OCI-LY7 (cell line): ENCODE data around the gene RCSD1.

Source experiments
- CTCF ChIP-seq: fragments of 200-600 bp; sonication (generic); conservative IDR thresholded peaks from 2 replicates; pipeline ENCODE4 v1.5.1; 2014; ENCODE audit warnings: mild to moderate bottlenecking, antibody characterized with exemption, low read length, moderate library complexity, mixed read lengths
- EZH2phosphoT487 ChIP-seq: fragments of 200-600 bp; sonication (generic); IDR thresholded peaks from 2 replicates; pipeline ENCODE4 v1.6.1; 2018; ENCODE audit warnings: low read depth, borderline replicate concordance, mild to moderate bottlenecking, mixed run types, antibody characterized with exemption, low read length, moderate library complexity, mixed read lengths

GRCh38 chr1:167618366-167618765, 11.7 kb upstream of the RCSD1 start:
- TF ChIP-seq EZH2phosphoT487 (no peak), CTCF (no peak)
